ENCODE results near the gene SLC36A3. TPM values are rescaled to one million over a fixed set of nuclear protein-coding genes. Genes with fewer than 3 reads are reported as not detected.
A peak's percentile ranks its signal among the peaks of the same experiment; 100 is the strongest.
"Not testable (repeated sequence)": the region's sequence is repeated elsewhere in the genome, so short reads cannot be mapped to it uniquely, and the experiment has no call there.

Gene SLC36A3
- polyA plus RNA-seq, 5 donors, result 0.10 TPM; not detected in 4

DNA sequence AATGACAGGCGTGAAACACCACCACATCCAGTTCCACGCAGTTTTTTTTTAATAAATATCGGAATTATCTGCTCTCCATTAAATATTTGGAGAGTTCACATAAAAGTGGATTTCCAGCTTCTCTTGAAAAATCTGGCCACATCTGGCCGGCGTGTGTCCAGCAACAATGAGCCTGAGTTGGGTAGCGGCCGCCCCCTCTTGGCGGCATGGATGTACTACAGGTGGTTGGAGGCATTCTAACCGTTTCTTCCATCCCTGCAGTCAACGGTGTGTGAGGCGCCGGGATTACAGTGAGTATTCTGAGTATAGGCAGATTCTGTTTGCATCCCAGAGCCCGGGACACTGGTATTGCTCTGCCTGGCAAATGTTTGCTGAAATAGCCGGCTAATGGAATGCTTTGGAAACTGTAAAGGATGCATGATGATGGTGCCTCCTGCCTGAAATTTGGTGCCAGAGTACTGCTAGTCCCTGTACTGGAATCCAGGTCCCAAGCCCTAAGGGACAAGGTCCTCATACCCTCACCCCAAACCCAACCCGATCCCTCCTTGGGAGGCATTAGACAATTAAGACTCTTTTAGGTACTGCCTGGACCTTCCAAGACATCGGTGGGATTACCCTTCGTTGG lies 64.2 kb downstream of the SLC36A3 start:
- DNase-seq, result peak in 1 of 2 donors; percentile 74

DNA sequence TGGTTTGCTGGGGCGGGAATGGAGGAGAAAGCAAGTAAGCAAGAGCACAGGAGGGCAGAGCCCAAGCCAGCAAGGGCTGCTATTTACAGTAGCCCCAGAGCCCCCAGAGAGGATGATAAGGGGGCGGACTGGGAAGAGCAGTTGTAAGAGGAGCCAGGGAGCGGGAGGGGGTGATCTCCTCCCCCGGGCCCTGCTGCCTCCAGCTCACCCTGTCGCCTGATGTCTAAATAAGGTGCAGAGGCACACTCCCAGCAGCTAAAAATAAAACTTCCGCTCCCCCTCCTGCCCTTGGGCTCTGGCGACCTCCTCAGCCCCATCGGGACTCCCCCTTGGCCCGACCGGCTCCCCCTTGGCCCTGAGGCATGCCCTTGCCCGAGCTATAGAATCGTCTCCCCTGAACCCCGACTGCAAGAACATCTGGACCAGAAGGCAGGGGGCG lies 65.2 kb downstream of the SLC36A3 start:
- no peak for DNase-seq

DNA sequence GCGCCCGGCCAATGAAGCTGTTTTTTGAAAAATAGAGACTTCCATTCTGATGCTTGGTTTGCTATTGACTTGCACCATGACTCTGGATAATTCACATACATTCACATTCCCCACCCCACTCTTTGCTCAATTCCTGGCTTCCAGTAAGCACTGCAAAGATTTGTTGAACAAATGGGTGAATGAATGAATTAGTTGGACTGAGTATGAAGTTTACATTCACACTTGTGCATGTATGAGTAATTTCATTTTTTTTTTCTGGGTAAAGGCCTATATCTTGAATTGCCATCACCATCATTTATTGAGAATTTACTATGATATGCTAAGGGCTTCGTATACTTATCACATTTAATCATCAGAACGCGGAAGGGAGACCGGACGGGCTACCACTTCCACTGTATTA lies 65.9 kb downstream of the SLC36A3 start:
- DNase-seq, result no peak

DNA sequence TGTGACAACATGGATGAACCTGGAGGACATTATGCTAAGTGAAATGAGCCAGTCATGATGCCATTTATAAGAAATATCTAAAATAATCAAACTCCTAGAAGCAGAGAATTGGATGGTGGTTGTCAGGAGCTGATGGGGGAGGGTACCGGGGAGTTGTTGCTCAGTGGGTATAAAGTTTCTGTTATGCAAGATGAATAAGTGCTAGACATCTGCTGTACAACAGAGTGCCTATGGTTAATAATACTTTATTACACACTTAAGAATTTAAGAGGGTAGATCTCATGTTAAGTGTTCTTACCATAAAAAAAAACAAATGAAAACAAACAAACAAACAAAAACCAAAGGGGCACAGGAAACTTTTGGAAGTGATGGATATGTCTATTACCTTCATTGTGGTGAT lies 66.7 kb downstream of the SLC36A3 start:
- no peak for DNase-seq

DNA sequence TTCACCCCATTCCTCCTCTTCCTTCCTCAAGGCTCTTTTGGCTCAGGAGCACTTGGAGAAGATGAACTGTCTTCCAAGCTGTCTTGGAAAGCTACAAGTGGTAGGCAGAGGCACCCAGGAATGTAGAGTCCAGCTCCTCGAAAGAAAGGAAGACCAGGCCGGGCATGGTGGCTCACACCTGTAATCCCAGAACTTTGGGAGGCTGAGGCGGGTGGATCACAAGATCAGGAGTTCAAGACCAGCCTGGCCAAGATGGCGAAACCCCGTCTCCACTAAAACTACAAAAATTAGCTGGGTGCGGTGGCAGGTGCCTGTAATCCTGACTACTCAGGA lies 68.4 kb downstream of the SLC36A3 start:
- not testable (repeated sequence) for DNase-seq

DNA sequence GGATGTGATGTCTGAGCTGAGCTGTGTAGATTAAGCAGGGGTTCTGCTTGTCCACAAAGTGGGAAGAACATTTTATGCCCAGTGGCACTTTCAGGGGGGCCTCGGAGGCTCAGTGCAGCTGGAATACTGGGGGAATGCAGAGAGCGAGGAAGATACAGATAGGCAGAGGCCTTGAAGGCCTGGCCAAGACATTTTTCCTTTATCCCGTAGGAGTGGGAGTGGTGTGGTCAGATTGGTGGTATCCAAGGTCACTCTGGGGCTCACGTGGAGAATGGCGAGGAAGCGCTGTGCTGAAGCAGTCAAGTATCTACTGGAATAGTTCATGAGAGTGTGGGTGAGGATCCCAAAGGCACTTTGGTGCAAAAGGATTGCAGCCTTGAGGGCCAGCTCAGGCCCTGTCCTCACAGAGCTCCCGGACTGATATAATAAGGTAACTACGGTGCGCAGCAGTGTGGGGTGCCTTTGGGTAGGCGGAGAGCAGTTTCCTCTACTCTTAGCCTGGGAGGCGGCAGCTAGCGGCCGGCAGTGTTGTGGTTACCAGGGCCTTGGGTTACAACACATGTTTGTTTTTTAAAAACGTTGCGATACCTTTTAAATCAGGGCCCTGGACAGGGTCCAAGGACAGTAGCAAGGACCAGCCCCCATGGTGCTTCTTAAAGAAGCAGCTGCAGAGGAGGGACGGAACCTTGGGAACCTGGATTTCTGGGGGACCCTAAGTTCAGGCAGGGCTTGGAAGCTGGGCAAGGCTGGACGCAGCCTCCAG lies 68.9 kb downstream of the SLC36A3 start:
- DNase-seq, result peak; percentile 38 to 49

DNA sequence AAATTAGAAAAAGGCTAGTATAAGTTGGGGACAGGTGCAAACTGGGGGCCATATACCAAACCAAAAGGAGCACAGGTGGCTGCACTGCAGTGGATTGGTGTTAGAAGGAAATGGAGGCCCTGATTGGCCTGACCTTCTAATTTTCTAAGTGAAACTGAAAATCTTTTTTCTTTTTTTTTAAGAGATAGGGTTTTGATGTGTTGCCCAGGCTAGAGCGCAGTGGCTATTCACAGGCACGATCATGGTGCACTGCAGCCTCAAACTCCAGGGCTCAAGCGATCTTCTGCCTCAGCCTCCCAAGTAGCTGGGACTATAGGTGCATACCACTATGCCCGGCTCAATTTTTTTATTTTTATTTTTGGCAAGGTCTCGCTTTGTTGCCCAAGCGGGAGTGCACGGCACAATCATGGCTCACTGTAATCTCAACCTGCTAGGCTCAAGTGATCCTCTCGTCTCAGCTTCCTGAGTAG lies 69.9 kb downstream of the SLC36A3 start:
- DNase-seq, result no peak

DNA sequence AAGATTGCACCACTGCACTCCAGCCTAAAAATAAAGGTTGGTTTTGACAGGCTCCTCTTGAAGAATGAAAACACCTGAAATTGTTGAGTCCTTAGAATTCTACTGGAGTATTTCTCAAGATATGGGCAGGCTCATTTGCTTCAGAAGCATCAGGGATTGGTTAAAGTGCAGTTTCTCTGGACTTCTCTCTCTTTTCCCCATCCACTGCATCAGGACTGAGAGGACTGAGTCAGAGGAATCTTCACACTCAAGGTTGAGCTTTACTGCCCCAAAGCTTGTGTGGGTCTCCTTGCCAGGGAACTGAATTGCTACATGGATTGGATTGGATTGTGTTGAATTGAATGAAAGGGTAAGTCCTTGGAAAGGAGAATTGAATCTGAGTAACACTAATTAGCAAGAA lies 72.2 kb downstream of the SLC36A3 start:
- DNase-seq, result no peak

DNA sequence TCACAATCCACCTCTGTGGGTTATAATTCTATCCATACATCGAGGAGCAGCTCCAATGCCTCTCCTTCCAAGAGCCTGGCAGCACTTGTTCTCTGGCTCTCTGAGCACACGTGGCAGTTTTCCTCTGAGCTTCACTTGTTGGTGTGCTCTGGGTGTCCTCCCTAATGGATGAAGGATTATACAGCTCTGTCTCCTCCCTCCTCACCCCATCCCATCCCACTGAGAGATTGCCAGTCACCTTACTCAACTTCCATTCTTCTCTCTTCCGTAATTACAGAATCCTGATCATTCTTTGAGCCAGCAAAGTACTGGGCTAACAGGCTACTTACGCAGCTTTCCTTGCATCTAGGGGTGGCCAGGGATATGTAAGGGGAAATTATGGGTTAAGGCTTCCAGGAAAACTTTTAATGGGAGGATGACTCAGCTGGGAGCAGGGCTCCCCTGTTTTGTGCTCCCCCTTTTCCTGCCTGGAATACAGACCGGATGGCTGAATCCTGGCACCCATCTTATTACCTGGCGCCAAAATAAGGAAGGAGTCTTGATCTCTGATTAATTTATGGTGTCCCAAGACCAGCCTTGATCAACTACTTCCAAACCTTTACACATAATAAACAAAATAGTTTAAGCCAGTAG lies 73.4 kb downstream of the SLC36A3 start:
- DNase-seq, result no peak

DNA sequence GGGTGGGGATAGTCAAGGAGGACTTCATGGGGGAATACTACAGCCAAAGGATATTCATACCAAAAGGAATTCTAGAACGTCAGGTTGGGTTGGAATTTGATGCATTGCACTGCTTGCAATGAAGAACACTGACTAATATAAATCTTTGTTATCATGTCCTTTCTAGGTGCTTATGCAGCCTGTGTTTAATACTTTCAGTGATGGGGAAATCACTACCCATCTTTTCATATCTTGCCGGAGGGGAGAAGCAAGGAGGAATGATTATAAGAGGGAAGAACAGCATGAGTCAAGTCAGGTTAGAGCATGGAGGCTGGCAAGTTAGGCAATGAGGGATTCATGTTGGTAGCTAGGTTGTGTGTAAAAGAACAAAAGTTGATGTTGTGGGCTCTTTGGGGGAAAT lies 74.6 kb downstream of the SLC36A3 start:
- DNase-seq, result no peak

DNA sequence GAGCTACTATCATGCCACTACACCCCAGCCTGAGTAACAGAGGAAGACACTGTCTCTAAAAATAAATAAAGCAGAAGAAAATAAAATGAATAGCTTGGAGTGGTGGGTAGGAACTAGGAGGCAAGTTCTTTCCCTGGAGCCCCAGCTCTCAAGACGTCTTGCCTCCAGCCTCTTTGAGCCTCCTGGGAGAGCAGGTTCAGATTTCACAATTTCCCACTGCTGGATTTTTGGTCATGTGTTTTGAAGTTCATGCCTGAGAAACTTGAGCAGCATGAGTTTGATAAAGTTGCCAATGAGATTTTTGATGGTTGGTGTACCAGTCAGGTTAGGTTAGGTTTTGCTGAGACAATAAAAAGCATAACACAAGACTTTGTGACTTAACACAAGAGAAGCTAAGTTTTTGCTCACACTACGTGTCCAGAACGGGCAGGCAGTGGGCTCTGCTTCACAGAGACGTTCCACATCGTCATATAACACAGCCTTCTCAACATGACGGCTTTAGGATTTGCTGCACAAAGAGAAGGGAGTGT lies 75.6 kb downstream of the SLC36A3 start:
- DNase-seq, result no peak

Other genes starting within 250 kb of the SLC36A3 start
- gene TNIP1, start 222.7 kb downstream of the SLC36A3 start, polyA plus RNA-seq (ENCODE audit: insufficient read depth in 1 of 5, insufficient read length in 5 of 5, low replicate concordance in 1 of 5), result 10 to 100 TPM; 53.9 to 84.8 (median 79.3) TPM
- 100 to 1,000 TPM; 258 to 308 (median 290) TPM for gene ANXA6, start 146.0 kb downstream of the SLC36A3 start, polyA plus RNA-seq (ENCODE audit: insufficient read depth in 1 of 5, insufficient read length in 5 of 5, low replicate concordance in 1 of 5)
- 10 to 100 TPM in 1 of 5 donors, 1 to 10 TPM in 4; 8.5 to 15.1 (median 9.2) TPM for gene CCDC69, start 79.7 kb downstream of the SLC36A3 start, polyA plus RNA-seq (ENCODE audit: insufficient read depth in 1 of 5, insufficient read length in 5 of 5, low replicate concordance in 1 of 5)
- 10 to 100 TPM; 29.6 to 39.3 (median 33.3) TPM for gene GM2A, start 50.6 kb downstream of the SLC36A3 start, polyA plus RNA-seq (ENCODE audit: insufficient read depth in 1 of 5, insufficient read length in 5 of 5, low replicate concordance in 1 of 5)
- under 1 TPM in 3 of 5 donors, not detected in 2; 0.04 to 0.10 (median 0.09) TPM for gene SLC36A2, start 43.8 kb upstream of the SLC36A3 start, polyA plus RNA-seq (ENCODE audit: insufficient read depth in 1 of 5, insufficient read length in 5 of 5, low replicate concordance in 1 of 5)
- gene SLC36A1, start 143.8 kb upstream of the SLC36A3 start, polyA plus RNA-seq (ENCODE audit: insufficient read depth in 1 of 5, insufficient read length in 5 of 5, low replicate concordance in 1 of 5), result 1 to 10 TPM; 3.7 to 6.6 (median 5.2) TPM